ENCODE measurements around the gene ZC3H7A. TPM values are rescaled to one million over a fixed set of nuclear protein-coding genes. Genes with fewer than 3 reads are reported as not detected.

Gene ZC3H7A
- total and polyA plus RNA-seq, 2 of the 8 experiments (the other 6 are each of a cell fraction or from before 2014, with no cell fraction given) = 32.0 to 55.9 TPM

DNA sequence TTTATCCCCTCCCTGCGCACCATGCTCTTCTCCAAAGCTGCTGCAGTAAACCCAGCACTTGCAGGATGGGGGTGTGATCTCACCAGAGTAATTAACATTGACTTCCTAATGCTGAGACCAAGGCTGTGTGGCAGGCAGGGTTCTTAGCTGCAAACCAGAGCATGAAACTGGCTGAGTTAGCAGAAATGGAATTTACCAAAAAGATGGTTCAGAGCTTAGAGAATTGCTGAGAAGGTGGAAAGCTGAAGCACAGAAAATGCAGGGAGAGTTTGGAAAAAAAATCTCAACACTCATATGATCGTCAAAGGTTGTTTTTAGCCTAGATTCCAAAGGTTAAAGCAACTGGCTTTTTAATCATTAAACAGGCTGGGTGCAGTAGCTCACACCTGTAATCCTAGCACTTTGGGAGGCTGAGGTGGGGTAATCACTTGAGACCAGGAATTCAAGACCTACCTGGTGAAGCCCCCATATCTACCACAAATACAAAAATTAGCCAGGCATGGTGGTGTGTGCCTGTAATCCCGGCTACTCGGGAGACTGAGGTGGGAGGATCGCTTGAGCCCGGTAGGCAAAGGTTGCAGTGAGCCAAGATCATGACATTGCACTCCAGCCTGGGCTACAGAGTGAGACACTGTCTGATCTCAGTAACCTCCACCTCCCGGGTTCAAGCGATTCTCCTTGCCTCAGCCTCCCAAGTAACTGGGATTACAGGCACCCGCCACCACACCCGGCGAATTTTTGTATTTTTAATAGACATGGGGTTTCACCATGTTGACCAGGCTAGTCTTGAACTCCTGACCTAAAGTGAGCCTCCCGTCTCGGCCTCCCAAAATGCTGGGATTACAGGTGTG is 48.4 kb downstream of the ZC3H7A start:
- Histone ChIP-seq H2BK120ac (replicated peaks; ENCODE audit: low read depth, low read length) (no peak overlapping the region), H4K5ac (ENCODE audit: insufficient read length, low read depth, low read length) (no peak overlapping the region), H2AFZ (ENCODE audit: low read length) (no peak overlapping the region), H3K27ac (ENCODE audit: low read depth, low read length) (no peak overlapping the region), H3K9ac (replicated peaks in 1 of 4; ENCODE audit: extremely low read depth in 1 of 4, low read depth in 3 of 4, low read length in 3 of 4) (no peak overlapping the region), H3K4me1 (replicated peaks in 1 of 4; ENCODE audit: control insufficient read depth in 3 of 4, insufficient read depth in 4 of 4, low read length in 3 of 4) (no peaks in the 10 kb centered on the region), H3K4me2 (ENCODE audit: insufficient read depth in 1 of 2, low read depth in 2 of 2, low read length in 2 of 2) (no peak overlapping the region), H2BK5ac (ENCODE audit: low read depth, low read length) (no peak overlapping the region), H3K56ac (replicated peaks; ENCODE audit: insufficient read length, low read depth, low read length) (no peak overlapping the region), H3K23me2 (ENCODE audit: low read depth, low read length) (0 out of 2 replicates have a peak, but pooled peaks cover 2% of the 10 kb centered on the region), H3K23ac (ENCODE audit: insufficient read length) (no peak overlapping the region), H3K4me3 (ENCODE audit: extremely low read depth in 1 of 4, insufficient read depth in 2 of 4, low read depth in 3 of 4, low read length in 4 of 4) (no peak overlapping the region), H3K9me3 (ENCODE audit: insufficient read depth in 2 of 2, low read depth in 1 of 2, low read length in 1 of 2) (no peaks in the 10 kb centered on the region), H3K4ac (replicated peaks; ENCODE audit: insufficient read length, low read depth, low read length) (no peak overlapping the region), H2BK15ac (ENCODE audit: low read length) (no peak overlapping the region), H3K79me1 (ENCODE audit: low read depth, low read length) (no peaks in the 10 kb centered on the region), H2AK5ac (ENCODE audit: low read depth, low read length) (no peak overlapping the region), H3K79me2 (ENCODE audit: control insufficient read depth in 1 of 2, insufficient read depth in 2 of 2, low read length in 2 of 2) (no peaks in the 10 kb centered on the region), H3K27me3 (replicated peaks in 1 of 4; ENCODE audit: control insufficient read depth in 3 of 4, extremely low read depth in 1 of 4, insufficient read depth in 3 of 4, low read length in 3 of 4) (no peaks in the 10 kb centered on the region), H4K8ac (ENCODE audit: extremely low read depth, insufficient read depth, low read length) (no peak overlapping the region), H2BK12ac (ENCODE audit: low read depth, low read length) (no peak overlapping the region), H4K20me1 (replicated peaks in 1 of 2; ENCODE audit: control insufficient read depth in 1 of 2, insufficient read depth in 2 of 2, low read length in 2 of 2) (no peaks in the 10 kb centered on the region), H2BK20ac (ENCODE audit: low read length) (no peak overlapping the region), H3K14ac (ENCODE audit: insufficient read length) (no peak overlapping the region), H3K18ac (ENCODE audit: extremely low read depth, low read length) (no peak overlapping the region), H4K91ac (replicated peaks; ENCODE audit: insufficient read length, low read length) (no peak overlapping the region), H3K36me3 (ENCODE audit: control insufficient read depth in 2 of 4, insufficient read depth in 4 of 4, low read length in 3 of 4) (peaks cover 16 to 32% (median 24%) of the 10 kb centered on the region in 4 experiments)
- 94% methylated on average over 13 of the region's 13 CpGs; no CpG with 5 or more reads in 1 of the 2 experiments for WGBS, 2 experiments (ENCODE audit: extremely low coverage in 1 of 2, insufficient coverage in 1 of 2, insufficient read length in 1 of 2, insufficient replicate concordance in 2 of 2, low coverage in 1 of 2, low lambda C conversion rate in 2 of 2, missing lambda C conversion rate in 1 of 2)
- ChIA-PET CTCF (ENCODE audit: partially characterized antibody) (interaction anchor here (0.5 to 0.7 kb wide), 2 partner anchors 14 to 320 kb away, joined by 3 to 5 read pairs; no protein-coding TSS in a partner anchor), POLR2A (ENCODE audit: partially characterized antibody) (no interaction called here)
- FAIRE-seq (no peak), DNase-seq (ENCODE audit: low read depth in 1 of 2, low spot score in 2 of 2) (no peak)
- TF ChIP-seq MAFK (IDR thresholded peaks at IDR 0.05; ENCODE audit: low read depth, low read length) (peak; percentile 48; the same call in 1 of the 2 replicates), CHD2 (IDR thresholded peaks at IDR 0.05; ENCODE audit: low read length) (no peak)
- TF ChIP-seq, protein P1, sequence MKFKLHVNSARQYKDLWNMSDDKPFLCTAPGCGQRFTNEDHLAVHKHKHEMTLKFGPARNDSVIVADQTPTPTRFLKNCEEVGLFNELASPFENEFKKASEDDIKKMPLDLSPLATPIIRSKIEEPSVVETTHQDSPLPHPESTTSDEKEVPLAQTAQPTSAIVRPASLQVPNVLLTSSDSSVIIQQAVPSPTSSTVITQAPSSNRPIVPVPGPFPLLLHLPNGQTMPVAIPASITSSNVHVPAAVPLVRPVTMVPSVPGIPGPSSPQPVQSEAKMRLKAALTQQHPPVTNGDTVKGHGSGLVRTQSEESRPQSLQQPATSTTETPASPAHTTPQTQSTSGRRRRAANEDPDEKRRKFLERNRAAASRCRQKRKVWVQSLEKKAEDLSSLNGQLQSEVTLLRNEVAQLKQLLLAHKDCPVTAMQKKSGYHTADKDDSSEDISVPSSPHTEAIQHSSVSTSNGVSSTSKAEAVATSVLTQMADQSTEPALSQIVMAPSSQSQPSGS (IDR thresholded peaks at IDR 0.05; ENCODE audit: low read length) = no peak
- TF ChIP-seq, protein P2, sequence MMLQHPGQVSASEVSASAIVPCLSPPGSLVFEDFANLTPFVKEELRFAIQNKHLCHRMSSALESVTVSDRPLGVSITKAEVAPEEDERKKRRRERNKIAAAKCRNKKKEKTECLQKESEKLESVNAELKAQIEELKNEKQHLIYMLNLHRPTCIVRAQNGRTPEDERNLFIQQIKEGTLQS (IDR thresholded peaks at IDR 0.05; ENCODE audit: insufficient read depth, low read depth, low read length) = no peak
